IgD-negative memory B cell (primary cell): ENCODE measurements around the gene LUM. TPM values are rescaled to one million over a fixed set of nuclear protein-coding genes. Genes with fewer than 3 reads are reported as not detected.
A peak's percentile ranks its signal among the peaks of the same experiment; 100 is the strongest.

ENCODE experiments used
- H3K27ac Mint-ChIP-seq, 3 donors: one replicate each; pipeline ENCODE4 v1.8.0; 2020 to 2022; ENCODE audit warnings: mild to moderate bottlenecking in 3 of 3, mixed read lengths in 3 of 3, moderate library complexity in 1 of 3
- H3K27me3 Mint-ChIP-seq: one replicate; pipeline ENCODE4 v1.8.0; 2021; ENCODE audit warnings: mixed read lengths
- H3K36me3 Mint-ChIP-seq: one replicate; pipeline ENCODE4 v1.8.0; 2020; ENCODE audit warnings: mild to moderate bottlenecking, mixed read lengths
- H3K4me1 Mint-ChIP-seq, 3 donors: one replicate each; pipeline ENCODE4 v1.8.0; 2020 to 2022; ENCODE audit warnings: mixed read lengths in 3 of 3, mild to moderate bottlenecking in 1 of 3
- H3K4me3 Mint-ChIP-seq, 4 donors: one replicate each; pipeline ENCODE4 v1.8.0; 2020 to 2022; ENCODE audit warnings: mild to moderate bottlenecking in 4 of 4, mixed read lengths in 4 of 4, moderate library complexity in 3 of 4
- H3K9me3 Mint-ChIP-seq, 3 donors: one replicate each; pipeline ENCODE4 v1.8.0; 2020 to 2021; ENCODE audit warnings: mixed read lengths in 3 of 3, mild to moderate bottlenecking in 1 of 3
- polyA plus RNA-seq: library from polyadenylated mRNA; unstranded; fragments of 300-500 nt; fragmentation: Illumina TruSeq; gene quantifications from one replicate; pipeline ENCODE4 v1.2.3, GENCODE V29; 2021

Gene LUM, protein sequence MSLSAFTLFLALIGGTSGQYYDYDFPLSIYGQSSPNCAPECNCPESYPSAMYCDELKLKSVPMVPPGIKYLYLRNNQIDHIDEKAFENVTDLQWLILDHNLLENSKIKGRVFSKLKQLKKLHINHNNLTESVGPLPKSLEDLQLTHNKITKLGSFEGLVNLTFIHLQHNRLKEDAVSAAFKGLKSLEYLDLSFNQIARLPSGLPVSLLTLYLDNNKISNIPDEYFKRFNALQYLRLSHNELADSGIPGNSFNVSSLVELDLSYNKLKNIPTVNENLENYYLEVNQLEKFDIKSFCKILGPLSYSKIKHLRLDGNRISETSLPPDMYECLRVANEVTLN
- not detected for polyA plus RNA-seq

DNA sequence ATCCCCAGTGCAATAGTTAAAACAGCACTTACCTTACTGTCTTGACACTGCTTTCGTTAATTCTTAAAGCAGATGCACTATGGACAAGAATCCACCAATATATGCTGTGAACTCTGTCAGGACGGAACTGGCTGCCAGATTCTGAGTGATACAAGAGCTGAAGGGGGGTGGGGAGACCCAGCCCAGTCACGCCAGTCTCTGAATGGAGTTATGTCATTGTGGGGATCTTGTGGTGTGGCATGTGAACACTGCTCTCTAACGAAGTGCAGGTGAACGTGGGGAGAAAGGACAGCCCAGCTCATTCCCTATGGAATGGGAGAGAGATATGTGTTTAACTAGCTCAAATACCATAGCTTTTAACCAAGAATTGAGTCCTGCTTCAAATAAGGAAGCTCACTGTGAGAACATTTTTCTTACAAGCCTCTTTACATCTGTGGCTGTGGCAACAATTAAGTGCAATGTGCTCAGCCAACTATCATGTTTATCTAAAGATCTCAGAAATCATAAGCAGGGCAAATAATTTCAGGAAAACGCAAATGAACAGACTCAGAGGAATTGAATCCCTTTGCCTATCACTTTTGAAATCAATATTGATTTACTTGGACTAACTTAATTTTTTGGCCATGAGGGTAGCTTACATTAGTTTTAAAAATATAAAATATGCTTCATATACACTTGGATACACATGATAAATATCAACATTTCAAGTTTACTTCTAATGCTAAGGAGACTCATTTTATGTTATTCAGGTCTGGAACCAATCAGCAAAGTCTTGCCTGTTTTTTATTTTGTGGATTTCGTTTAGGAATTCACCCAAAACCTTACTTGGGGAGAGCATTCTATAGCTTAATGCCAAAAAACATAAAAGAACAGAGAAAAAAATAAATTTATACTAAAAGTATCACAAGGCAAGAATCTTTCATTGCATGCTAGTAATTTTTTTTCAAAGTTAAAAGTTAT, at the start of gene LUM:
LUM (minus strand) TSS at position 129 of the 960 bp plus-strand sequence. CDS start 2,515 bp downstream, outside the sequence.
- no peak within 1 kb of the TSS for H3K27ac Mint-ChIP-seq
- H3K4me1 Mint-ChIP-seq: peaks cover 0 to 2% (median 0%) of the 10 kb centered on the region in 3 donors
- H3K4me3 Mint-ChIP-seq: no peak within 1 kb of the TSS

DNA sequence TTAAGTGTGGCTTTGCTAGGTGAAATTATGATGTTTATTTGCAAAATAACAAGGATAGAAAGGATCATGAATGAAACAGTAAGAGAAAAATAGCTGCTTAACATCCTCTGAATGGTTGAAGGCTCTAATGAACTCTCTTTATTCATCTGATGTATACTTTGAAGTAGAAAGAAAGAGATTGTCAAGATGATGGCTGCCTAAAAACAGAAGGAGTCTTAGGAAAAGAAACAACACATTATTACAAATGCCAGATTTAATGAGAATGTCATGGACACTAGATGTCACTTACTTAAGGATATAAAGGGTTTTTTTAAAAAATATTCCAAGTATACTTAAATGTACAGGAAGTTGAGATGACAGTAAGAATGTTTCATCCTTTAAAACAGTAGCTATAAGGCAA, 49.7 kb upstream of the LUM start:
- Mint-ChIP-seq H3K27ac (no peak overlapping the region), H3K36me3 (no peaks in the 10 kb centered on the region), H3K27me3 (no peaks in the 10 kb centered on the region), H3K9me3 (peaks cover 0 to 4% (median 0%) of the 10 kb centered on the region in 3 donors), H3K4me3 (no peak overlapping the region), H3K4me1 (no peaks in the 10 kb centered on the region)

More for the DNA sequence above, at the start of gene LUM:
- peaks cover 1% of the 10 kb centered on the region for H3K27me3 Mint-ChIP-seq
- no peaks in the 10 kb centered on the region for H3K36me3 Mint-ChIP-seq
- no peaks in the 10 kb centered on the region for H3K9me3 Mint-ChIP-seq

DNA sequence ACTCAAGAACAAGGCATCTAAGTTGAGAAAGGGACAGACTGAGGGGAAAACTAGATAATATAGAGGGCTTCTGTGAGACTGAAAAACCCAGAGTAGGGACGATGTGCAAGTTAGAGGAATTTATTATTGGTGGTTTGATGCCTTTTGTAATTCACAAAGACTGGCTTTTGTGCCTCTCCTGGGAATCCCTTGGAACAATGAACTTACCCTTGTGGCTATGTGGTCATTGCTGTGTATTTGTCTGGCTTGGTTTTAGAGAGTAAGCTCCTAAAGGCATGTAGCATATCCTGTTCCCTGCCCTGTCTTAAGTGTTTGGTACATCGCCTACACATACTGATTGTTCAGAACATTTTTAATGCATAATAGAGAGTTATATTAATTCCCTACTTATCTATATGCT, 44.7 kb upstream of the LUM start:
- Mint-ChIP-seq H3K36me3 (no peaks in the 10 kb centered on the region), H3K9me3 (no peaks in the 10 kb centered on the region), H3K4me1 (no peaks in the 10 kb centered on the region), H3K27ac (no peak overlapping the region), H3K27me3 (no peaks in the 10 kb centered on the region), H3K4me3 (peak overlapping the region in 1 of 4 donors; percentile 27)

DNA sequence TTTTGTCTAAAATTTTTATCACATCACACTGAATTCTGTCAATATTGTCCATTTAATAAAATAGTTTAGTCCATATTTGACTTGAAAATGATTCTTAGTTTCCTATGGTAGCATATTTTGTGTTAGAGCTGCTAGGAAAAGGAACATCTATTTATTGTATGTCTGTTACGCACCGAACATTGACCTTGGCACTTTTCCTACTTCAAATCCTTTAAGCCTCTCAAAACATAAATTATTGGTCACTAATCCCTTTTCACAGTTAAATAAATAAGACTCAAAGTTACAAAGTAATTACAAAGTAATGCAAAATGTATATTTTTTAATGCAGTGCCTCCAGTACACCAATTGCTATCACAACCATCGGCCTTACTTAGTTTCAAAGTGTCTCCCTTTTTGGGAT, 42.8 kb upstream of the LUM start:
- H3K27me3 Mint-ChIP-seq: no peaks in the 10 kb centered on the region
- H3K4me1 Mint-ChIP-seq: no peaks in the 10 kb centered on the region
- no peak overlapping the region for H3K27ac Mint-ChIP-seq
- no peak overlapping the region for H3K4me3 Mint-ChIP-seq
- H3K9me3 Mint-ChIP-seq: peaks cover 0 to 4% (median 3%) of the 10 kb centered on the region in 3 donors
- no peaks in the 10 kb centered on the region for H3K36me3 Mint-ChIP-seq

DNA sequence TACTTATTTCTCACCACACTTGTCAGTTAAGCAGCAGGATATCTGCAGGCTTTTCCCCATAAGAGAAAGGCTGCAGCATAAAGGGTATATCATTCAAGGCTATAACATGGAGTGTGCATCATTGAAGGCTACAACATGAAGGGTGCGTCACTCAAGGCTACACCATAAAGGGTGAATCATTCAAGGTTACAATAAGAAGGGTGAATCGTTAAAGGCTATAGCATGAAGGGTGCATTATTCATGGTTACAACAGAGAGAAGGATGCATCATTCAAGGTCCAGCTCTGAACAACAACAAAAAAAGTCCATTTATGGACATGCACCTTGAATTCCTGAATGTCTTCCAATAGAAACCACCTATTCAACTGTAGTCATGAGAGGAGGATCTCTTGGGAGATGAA, 32.8 kb upstream of the LUM start:
- H3K27ac Mint-ChIP-seq: no peak overlapping the region
- H3K27me3 Mint-ChIP-seq: peaks cover 1% of the 10 kb centered on the region
- no peaks in the 10 kb centered on the region for H3K36me3 Mint-ChIP-seq
- no peak overlapping the region for H3K4me3 Mint-ChIP-seq
- H3K9me3 Mint-ChIP-seq: peaks cover 0 to 5% (median 3%) of the 10 kb centered on the region in 3 donors
- H3K4me1 Mint-ChIP-seq: no peaks in the 10 kb centered on the region

DNA sequence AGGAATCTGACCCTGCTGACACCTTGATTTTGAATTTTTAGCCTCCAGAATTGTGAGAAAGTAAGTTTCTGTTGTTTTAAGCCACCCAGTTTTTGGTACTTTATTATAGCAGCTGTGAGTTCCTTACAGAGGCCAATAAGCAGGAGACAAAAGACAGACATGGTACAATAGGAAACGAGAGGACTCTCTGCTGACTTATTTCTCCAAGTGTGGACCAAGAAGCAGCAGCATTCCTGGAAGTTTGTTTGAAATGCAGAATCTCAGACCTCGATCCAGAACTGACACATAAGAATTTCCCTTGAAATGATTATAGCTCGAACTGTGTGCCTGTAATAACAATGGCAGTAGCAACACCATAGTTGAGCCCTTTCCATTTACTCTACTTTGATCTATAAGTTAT, 31.9 kb upstream of the LUM start:
- peaks cover 1% of the 10 kb centered on the region for H3K27me3 Mint-ChIP-seq
- H3K4me3 Mint-ChIP-seq: no peak overlapping the region
- no peak overlapping the region for H3K27ac Mint-ChIP-seq
- no peaks in the 10 kb centered on the region for H3K36me3 Mint-ChIP-seq
- no peaks in the 10 kb centered on the region for H3K4me1 Mint-ChIP-seq
- peaks cover 0 to 5% (median 0%) of the 10 kb centered on the region in 3 donors for H3K9me3 Mint-ChIP-seq

DNA sequence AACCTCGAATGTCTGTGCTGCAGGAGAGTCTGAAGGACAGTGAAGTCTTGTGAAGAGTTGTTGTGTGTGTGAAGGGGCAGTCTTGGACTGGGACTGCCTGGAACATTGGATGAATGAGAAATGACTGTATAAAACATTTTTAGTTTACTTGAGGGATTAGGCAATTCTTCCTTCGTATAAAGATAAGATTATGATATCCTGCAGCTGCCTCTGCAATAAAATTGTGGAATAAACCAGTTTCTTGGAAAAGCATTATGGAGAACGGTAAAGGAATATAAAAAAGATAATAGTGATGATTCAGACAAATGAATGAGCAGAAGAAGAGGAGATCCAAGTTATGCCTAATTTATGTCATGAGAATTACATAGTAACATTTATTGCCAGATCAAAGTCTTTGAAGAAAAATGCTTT, 30.9 kb upstream of the LUM start:
- H3K9me3 Mint-ChIP-seq: peaks cover 0 to 5% (median 0%) of the 10 kb centered on the region in 3 donors
- peaks cover 1% of the 10 kb centered on the region for H3K27me3 Mint-ChIP-seq
- no peak overlapping the region for H3K4me3 Mint-ChIP-seq
- no peak overlapping the region for H3K27ac Mint-ChIP-seq
- H3K36me3 Mint-ChIP-seq: no peaks in the 10 kb centered on the region
- no peaks in the 10 kb centered on the region for H3K4me1 Mint-ChIP-seq

DNA sequence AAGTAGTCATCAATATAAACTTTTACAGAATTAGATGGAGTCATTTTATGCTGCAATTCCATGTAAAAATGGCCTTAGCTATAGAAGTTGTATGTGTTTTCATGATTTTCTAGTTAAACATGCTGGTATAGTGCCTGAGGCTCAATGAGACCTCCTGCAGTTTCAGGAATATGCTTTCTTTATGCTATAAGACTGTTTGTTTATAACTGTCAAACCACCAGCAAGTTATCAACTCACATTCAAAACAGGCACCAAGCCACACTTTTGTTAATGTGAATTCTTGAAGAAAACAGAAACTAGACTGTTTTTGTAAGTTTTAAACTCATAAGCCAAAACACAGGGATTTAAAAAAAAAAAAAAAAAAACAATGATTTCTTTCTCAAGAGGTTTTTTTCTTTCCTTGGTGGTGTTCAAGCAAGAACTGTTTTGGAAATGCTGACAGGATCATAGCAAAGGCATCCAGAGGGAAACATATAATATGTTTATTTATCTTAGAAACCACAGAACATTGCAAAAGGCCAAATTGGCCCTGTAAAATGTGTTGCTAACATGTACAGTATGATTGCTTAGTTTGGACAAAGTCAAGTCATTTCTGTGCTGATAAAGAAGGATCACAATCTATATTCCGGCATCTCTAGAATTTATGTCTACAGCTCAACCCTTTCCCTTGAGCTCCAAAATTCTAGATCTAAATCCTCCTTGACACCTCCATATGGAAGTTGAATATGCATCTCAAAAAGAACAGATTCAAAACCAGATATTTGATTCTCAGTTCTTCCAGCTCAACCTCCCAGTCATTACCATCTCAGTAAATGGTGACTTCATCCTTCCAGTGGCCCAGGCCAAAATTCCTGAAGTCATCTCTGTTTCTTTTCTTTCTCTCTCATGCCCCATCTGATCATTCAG, 29.0 kb upstream of the LUM start:
- no peaks in the 10 kb centered on the region for H3K36me3 Mint-ChIP-seq
- peaks cover 0 to 5% (median 1%) of the 10 kb centered on the region in 3 donors for H3K9me3 Mint-ChIP-seq
- H3K4me3 Mint-ChIP-seq: no peak overlapping the region
- no peak overlapping the region for H3K27ac Mint-ChIP-seq
- peaks cover 1% of the 10 kb centered on the region for H3K27me3 Mint-ChIP-seq
- H3K4me1 Mint-ChIP-seq: no peaks in the 10 kb centered on the region

DNA sequence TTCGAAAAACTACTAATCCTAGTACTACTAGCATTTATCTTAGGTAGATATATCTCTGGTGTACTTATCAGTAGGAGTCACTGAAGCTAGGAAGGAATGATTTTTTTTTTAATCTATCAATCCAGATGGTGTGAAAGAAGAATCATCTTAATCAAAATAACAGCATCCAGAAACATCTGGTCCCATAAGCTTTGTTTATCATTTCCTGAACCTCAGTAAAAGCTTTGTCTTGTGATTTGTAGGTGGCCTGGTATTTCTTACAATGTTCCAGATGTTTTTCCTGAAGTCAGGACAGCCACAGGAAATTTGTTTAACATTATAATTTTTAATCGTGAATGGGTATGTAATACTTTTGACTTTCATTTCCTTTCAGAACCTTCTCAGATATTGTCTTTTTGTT, 28.0 kb upstream of the LUM start:
- H3K9me3 Mint-ChIP-seq: peaks cover 0 to 5% (median 4%) of the 10 kb centered on the region in 3 donors
- no peaks in the 10 kb centered on the region for H3K36me3 Mint-ChIP-seq
- no peaks in the 10 kb centered on the region for H3K4me1 Mint-ChIP-seq
- H3K4me3 Mint-ChIP-seq: no peak overlapping the region
- no peak overlapping the region for H3K27ac Mint-ChIP-seq
- peaks cover 1% of the 10 kb centered on the region for H3K27me3 Mint-ChIP-seq

DNA sequence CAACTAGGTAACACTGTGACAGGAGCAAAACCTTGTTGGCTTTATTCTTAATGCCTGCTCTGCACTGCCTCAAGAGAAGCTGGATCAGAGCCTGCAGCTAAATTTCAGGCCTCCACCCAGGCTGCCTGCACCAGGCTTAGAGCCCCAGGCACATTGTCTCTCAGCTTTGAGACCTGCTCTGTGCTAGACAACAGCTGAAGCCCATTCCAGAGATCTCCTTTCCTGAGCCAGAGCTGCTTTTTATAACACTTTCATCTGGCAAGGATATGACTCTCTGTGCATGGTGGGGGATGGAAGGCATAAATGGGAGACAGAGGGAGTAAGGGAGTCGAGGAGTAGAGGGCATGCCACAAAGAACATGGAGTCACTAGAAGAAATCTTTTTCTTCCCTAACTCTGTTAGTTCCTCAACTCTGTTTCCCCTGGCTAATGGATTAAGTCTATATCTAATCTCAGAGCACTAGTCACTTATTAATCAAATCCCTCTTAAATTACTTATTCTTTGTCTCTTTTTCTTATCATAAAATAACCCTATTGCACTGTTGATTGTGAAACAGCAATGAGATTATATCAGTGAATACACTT, 27.1 kb upstream of the LUM start:
- H3K4me1 Mint-ChIP-seq: no peaks in the 10 kb centered on the region
- H3K36me3 Mint-ChIP-seq: no peaks in the 10 kb centered on the region
- no peak overlapping the region for H3K4me3 Mint-ChIP-seq
- H3K27me3 Mint-ChIP-seq: peaks cover 1% of the 10 kb centered on the region
- no peak overlapping the region for H3K27ac Mint-ChIP-seq
- H3K9me3 Mint-ChIP-seq: peaks cover 0 to 5% (median 4%) of the 10 kb centered on the region in 3 donors

DNA sequence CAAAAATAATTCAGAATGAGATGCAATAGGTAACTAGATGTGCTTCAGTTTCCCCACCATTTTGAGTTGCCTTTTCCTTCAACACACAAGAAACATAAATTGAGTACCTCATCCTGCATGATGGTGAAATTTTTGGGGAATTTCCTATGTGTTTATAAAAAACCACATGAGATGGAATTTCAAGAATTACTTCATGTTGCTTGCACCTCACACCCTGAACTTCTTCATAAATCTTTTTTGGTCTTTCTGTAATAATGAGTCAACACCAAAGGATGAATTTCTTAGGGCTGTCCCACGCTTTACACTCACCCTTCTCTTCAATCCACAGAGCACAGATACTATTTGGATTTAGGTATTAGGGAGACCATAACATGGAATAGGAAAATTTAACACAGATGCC, 22.6 kb upstream of the LUM start:
- Mint-ChIP-seq H3K27me3 (no peaks in the 10 kb centered on the region), H3K9me3 (peaks cover 0 to 4% (median 0%) of the 10 kb centered on the region in 3 donors), H3K27ac (no peak overlapping the region), H3K36me3 (no peaks in the 10 kb centered on the region), H3K4me1 (peaks cover 0 to 2% (median 0%) of the 10 kb centered on the region in 3 donors), H3K4me3 (no peak overlapping the region)

DNA sequence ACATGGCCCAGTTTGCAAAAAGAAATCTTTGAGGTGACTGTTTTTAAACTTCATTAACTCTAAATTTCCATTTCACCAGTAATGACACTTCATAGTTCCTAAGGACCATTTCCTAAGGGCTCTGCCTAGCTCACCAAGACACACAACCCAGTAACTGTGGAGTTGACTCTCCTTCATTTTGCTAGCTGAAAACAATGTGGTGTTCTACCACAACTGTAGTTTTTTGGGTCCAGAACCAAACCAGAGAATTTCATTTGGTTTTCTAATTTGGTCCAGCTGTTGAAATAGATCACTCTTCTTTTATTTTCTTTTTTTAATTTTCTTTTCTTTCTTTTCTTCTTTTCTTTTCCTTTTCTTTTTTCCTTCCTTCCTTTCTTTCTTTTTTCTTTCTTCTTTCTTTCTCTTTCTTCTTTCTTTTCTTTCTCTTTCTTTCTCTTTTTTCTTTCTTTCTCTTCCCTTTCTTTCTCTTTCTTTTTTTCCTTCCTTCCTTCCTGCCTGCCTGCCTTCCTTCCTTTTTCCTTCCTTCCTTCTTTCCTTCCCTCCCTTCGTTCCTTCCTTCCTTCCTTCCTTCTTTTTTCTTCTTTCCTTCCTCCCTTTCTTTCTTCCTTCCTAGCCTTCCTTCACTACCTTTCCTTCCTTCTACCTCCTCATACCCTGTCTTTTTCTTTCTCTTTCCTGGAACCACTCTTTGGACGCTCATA, 18.5 kb upstream of the LUM start:
- no peak overlapping the region for H3K4me3 Mint-ChIP-seq
- H3K36me3 Mint-ChIP-seq: no peaks in the 10 kb centered on the region
- peaks cover 0 to 2% (median 0%) of the 10 kb centered on the region in 3 donors for H3K9me3 Mint-ChIP-seq
- H3K27me3 Mint-ChIP-seq: no peaks in the 10 kb centered on the region
- H3K4me1 Mint-ChIP-seq: peaks cover 0 to 2% (median 0%) of the 10 kb centered on the region in 3 donors
- no peak overlapping the region for H3K27ac Mint-ChIP-seq

DNA sequence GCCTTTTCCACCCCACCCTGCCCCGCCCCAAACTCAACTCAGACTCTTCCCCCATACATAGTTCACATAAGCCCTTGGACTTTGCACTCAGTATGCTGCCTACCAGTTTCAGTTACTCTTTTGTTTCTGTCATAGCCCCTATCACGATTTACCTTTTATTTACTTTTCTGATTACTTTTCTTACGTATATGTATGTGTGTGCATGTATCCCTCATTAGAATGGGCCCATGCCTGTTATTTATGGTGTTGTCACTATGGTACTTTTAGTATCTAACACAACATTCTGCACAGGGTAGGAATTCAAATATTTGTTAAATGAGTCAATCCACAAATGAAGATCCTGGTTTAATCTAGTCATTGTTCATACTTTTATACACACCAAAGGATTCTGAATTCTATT, 16.5 kb upstream of the LUM start:
- Mint-ChIP-seq H3K27me3 (no peaks in the 10 kb centered on the region), H3K4me3 (no peak overlapping the region), H3K9me3 (peaks cover 0 to 2% (median 0%) of the 10 kb centered on the region in 3 donors), H3K27ac (no peak overlapping the region), H3K4me1 (peaks cover 0 to 2% (median 0%) of the 10 kb centered on the region in 3 donors), H3K36me3 (no peaks in the 10 kb centered on the region)

DNA sequence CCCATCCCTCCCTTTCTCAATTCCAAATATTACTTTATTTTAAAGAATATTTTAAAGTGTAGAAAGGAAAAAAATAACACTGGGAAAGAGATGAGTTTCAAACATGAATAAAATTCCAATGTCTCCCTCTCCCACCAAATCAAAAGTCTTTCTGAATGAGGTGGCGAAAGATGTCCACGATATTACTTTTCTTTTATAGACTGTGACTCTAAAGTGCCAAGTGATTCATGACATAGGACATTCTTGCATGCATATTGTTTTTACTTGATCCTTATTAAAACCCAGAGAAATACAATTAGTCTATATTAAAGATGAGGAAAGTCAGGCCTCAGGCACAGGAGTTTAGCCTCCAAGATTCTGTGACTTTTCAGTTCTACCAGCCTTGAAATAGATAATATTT, 16.0 kb upstream of the LUM start:
- no peak overlapping the region for H3K4me3 Mint-ChIP-seq
- H3K27ac Mint-ChIP-seq: no peak overlapping the region
- no peaks in the 10 kb centered on the region for H3K36me3 Mint-ChIP-seq
- peaks cover 0 to 4% (median 0%) of the 10 kb centered on the region in 3 donors for H3K9me3 Mint-ChIP-seq
- H3K4me1 Mint-ChIP-seq: peaks cover 0 to 2% (median 0%) of the 10 kb centered on the region in 3 donors
- no peaks in the 10 kb centered on the region for H3K27me3 Mint-ChIP-seq
